Pons (tissue), 1 donor: ENCODE data around the gene KLHL1.

ENCODE experiments used
- DNase-seq: peaks from one replicate; pipeline ENCODE4 v3.0.0-alpha.2; 2016; ENCODE audit warnings: low spot score

KLHL1 gene

DNA sequence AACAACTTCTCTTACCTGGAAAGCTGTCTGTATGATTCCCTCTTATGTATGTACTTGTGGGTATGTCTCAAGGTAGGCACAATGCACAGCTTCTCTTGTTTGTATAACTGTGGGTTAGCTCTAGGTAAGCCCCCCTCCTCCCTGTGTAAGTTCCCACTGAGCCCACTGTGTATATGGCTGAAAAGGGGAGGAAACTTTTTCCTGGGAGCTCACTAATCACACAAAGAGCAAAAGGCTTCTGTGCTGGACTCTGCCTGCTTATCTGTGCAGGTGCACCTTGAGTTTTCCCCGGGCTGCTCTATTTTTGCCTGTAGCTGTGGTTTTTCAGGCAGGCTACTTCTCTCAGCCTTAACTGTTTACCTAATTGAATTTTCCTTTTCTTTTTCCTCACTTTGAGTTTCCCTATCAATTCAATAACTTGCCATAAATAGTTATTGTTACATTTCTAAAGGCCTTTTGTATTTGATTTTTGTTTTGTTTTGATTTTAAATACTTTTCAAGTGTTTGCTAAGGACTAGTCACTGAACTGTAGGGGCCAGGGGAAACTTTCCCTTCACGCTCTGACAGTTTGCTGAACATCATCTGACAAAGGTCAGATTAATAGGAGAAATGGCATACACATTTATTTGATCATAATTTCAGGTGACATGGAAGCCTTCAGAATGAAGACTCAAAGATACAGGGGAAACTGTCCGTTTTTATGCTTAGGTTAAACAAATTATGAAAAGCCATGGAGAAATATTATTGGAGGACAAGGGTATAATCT, 424.1 kb downstream of the KLHL1 start:
- DNase-seq, result no peak

DNA sequence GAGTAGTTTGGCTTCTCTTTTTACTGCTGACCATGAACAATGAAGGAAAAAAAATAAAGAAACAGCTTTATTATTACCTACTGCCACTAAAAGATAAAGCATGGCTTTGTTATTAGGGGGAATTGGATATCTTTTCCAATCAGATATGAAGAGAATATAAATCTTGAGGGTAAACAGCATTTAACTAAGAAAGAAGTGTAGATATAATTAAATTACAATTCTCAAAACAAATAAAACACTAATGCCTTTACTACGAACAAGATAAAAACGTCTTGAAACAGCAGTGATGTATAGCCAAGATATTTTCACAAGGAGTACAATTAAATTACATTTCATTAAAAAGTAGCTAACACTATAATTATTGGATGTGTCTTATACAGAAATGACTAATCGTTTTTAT, 426.5 kb downstream of the KLHL1 start:
- DNase-seq, result no peak

DNA sequence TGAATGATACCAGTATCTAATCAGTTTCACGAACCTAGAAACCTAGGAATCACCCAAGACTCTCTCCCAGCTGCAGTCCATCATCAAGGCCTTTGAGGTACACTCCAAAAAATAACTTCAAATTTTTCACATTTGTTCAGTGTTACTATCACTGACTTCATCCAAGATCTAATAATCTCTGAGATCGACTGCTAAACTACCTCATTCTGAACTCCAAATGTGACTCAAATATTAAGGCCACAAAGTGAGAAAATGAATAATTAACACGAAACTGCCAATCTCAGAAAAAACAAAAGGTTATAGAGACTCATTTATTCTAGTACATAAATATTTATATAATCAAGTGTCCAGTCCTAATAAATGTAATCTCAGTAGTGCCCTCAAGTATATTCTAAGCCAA, 430.9 kb downstream of the KLHL1 start:
- no peak for DNase-seq

GRCh38 chr13:69676286-69676685, 432.0 kb downstream of the KLHL1 start:
- no peak for DNase-seq

- no peak for DNase-seq
Measured at GRCh38 chr13:69660155-69660554, 448.1 kb downstream of the KLHL1 start.

- DNase-seq, result no peak
Measured at GRCh38 chr13:69657676-69658075, 450.6 kb downstream of the KLHL1 start.

- DNase-seq, result no peak
Measured at GRCh38 chr13:69654392-69654791, 453.9 kb downstream of the KLHL1 start.
